ENCODE data around the gene CHKA.

CHKA gene

GRCh38 chr11:68077617-68078582 is 43.3 kb downstream of the CHKA start:
- no peak for TF ChIP-seq CTCF (IDR thresholded peaks at IDR 0.05; ENCODE audit: low read length, missing control alignments)
- DNase-seq (ENCODE audit: low read depth), result no peak

GRCh38 chr11:68076371-68077042 is 44.7 kb downstream of the CHKA start:
- no peak for DNase-seq (ENCODE audit: low read depth)
- peak; percentile 22 for TF ChIP-seq CTCF (IDR thresholded peaks at IDR 0.05; ENCODE audit: low read length, missing control alignments)
- H3K4me3 ChIP-seq (replicated peaks; ENCODE audit: low read depth, low read length), result no peak overlapping the region

More at GRCh38 chr11:68077617-68078582, 43.3 kb downstream of the CHKA start:
- H3K4me3 ChIP-seq (replicated peaks; ENCODE audit: low read depth, low read length), result no peak overlapping the region

GRCh38 chr11:68074584-68075352 is 46.4 kb downstream of the CHKA start:
- H3K4me3 ChIP-seq (replicated peaks; ENCODE audit: low read depth, low read length), result no peak overlapping the region
- no peak for DNase-seq (ENCODE audit: low read depth)
- TF ChIP-seq CTCF (IDR thresholded peaks at IDR 0.05; ENCODE audit: low read length, missing control alignments), result no peak

- DNase-seq (ENCODE audit: low read depth), result no peak
- no peak overlapping the region for H3K4me3 ChIP-seq (replicated peaks; ENCODE audit: low read depth, low read length)
- no peak for TF ChIP-seq CTCF (IDR thresholded peaks at IDR 0.05; ENCODE audit: low read length, missing control alignments)
Measured at GRCh38 chr11:68071281-68072048, 49.7 kb downstream of the CHKA start.

GRCh38 chr11:68067991-68068390 is 53.2 kb downstream of the CHKA start:
- no peak overlapping the region for H3K4me3 ChIP-seq (replicated peaks; ENCODE audit: low read depth, low read length)
- DNase-seq (ENCODE audit: low read depth), result no peak
- TF ChIP-seq CTCF (IDR thresholded peaks at IDR 0.05; ENCODE audit: low read length, missing control alignments), result no peak

- H3K4me3 ChIP-seq (replicated peaks; ENCODE audit: low read depth, low read length), result no peak overlapping the region
- no peak for TF ChIP-seq CTCF (IDR thresholded peaks at IDR 0.05; ENCODE audit: low read length, missing control alignments)
- DNase-seq (ENCODE audit: low read depth), result no peak
Measured at GRCh38 chr11:68066742-68067141, 54.4 kb downstream of the CHKA start.

All from fibroblast of pulmonary artery (primary cell).